HEK293 (cell line): Measurements from ENCODE around the gene TRAF2.

Experiments used
- CTCF ChIA-PET: fragments of 350-600 bp; formaldehyde crosslinking; extraction: SDS; loops from one replicate; lab custom pipeline; 2021; ENCODE audit warnings: antibody characterized with exemption; lab: Yijun Ruan, JAX
- POLR2A ChIA-PET: fragments of 300-600 bp; formaldehyde crosslinking; extraction: SDS; loops from one replicate; lab custom pipeline; 2020; ENCODE audit warnings: antibody characterized with exemption, inconsistent platforms; lab: Yijun Ruan, JAX
- H3K27ac ChIP-seq: fragments of 200-500 bp; sonication (Bioruptor generic); 2 replicates; pipeline ENCODE4 v1.5.1; 2014; ENCODE audit warnings: low read depth, low read length, control low read depth, inconsistent platforms; ENCODE audit errors: extremely low read depth
- H3K36me3 ChIP-seq, 2 experiments: fragments of 200-500 bp in 1 of 2; sonication (Bioruptor generic) in 1 of 2; 1 replicate in 1 of 2; 2 replicates in 1 of 2; pipeline ENCODE4 v1.5.1; 2014 to 2017; ENCODE audit warnings: inconsistent platforms in 2 of 2, low read length in 2 of 2; ENCODE audit not compliant: control insufficient read depth in 2 of 2, insufficient read depth in 1 of 2
- H3K4me1 ChIP-seq: fragments of 200-500 bp; sonication (Bioruptor generic); 2 replicates; pipeline ENCODE4 v1.5.1; 2014; ENCODE audit warnings: mild to moderate bottlenecking, low read length, inconsistent platforms; ENCODE audit not compliant: control insufficient read depth, insufficient read depth
- H3K4me3 ChIP-seq: 2 replicates; pipeline ENCODE4 v1.5.1; 2011; ENCODE audit warnings: low read depth, mild to moderate bottlenecking, control low read depth, low read length, moderate library complexity
- H3K9me3 ChIP-seq: fragments of 200-500 bp; sonication (Bioruptor generic); 2 replicates; pipeline ENCODE4 v1.5.1; 2014; ENCODE audit warnings: low read depth, low read length, inconsistent platforms; ENCODE audit not compliant: control insufficient read depth, insufficient read depth
- GLIS1 ChIP-seq: fragments of 450-650 bp; formaldehyde crosslinking; IDR thresholded peaks from 2 replicates; pipeline ENCODE4 v1.5.1; 2016; ENCODE audit warnings: missing biosample characterization, missing genetic modification characterization
- KLF16 ChIP-seq: fragments of 450-650 bp; formaldehyde crosslinking; IDR thresholded peaks from 2 replicates; pipeline ENCODE4 v1.5.1; 2017; ENCODE audit warnings: missing biosample characterization, missing genetic modification characterization
- PRDM4 ChIP-seq: fragments of 450-650 bp; formaldehyde crosslinking; IDR thresholded peaks from 2 replicates; pipeline ENCODE4 v1.5.1; 2017; ENCODE audit warnings: missing biosample characterization, missing genetic modification characterization
- SCRT2 ChIP-seq: fragments of 450-650 bp; formaldehyde crosslinking; IDR thresholded peaks from 2 replicates; pipeline ENCODE4 v1.5.1; 2016; ENCODE audit warnings: missing biosample characterization, missing genetic modification characterization
- SP3 ChIP-seq: fragments of 450-650 bp; formaldehyde crosslinking; IDR thresholded peaks from 2 replicates; pipeline ENCODE4 v1.5.1; 2016; ENCODE audit warnings: missing biosample characterization, missing genetic modification characterization
- ZBTB8A ChIP-seq: fragments of 450-650 bp; formaldehyde crosslinking; IDR thresholded peaks from 2 replicates; pipeline ENCODE4 v1.5.1; 2016; ENCODE audit warnings: missing biosample characterization, missing genetic modification characterization
- ZFP69B ChIP-seq: fragments of 450-650 bp; formaldehyde crosslinking; IDR thresholded peaks from 2 replicates; pipeline ENCODE4 v1.5.1; 2016; ENCODE audit warnings: missing biosample characterization, missing genetic modification characterization
- ZNF10 ChIP-seq: fragments of 450-650 bp; formaldehyde crosslinking; IDR thresholded peaks from 2 replicates; pipeline ENCODE4 v1.5.1; 2017; ENCODE audit warnings: missing biosample characterization, missing genetic modification characterization
- ZNF16 ChIP-seq: fragments of 450-650 bp; formaldehyde crosslinking; IDR thresholded peaks from 2 replicates; pipeline ENCODE4 v1.5.1; 2016; ENCODE audit warnings: low read depth, missing biosample characterization, missing genetic modification characterization
- ZNF239 ChIP-seq: fragments of 450-650 bp; formaldehyde crosslinking; IDR thresholded peaks from 2 replicates; pipeline ENCODE4 v1.5.1; 2016; ENCODE audit warnings: missing biosample characterization, missing genetic modification characterization
- ZNF280D ChIP-seq: fragments of 450-650 bp; formaldehyde crosslinking; IDR thresholded peaks from 2 replicates; pipeline ENCODE4 v1.5.1; 2016; ENCODE audit warnings: missing biosample characterization, missing genetic modification characterization
- ZNF513 ChIP-seq: fragments of 450-650 bp; IDR thresholded peaks from 2 replicates; pipeline ENCODE4 v1.5.1; 2018; ENCODE audit warnings: missing biosample characterization, missing genetic modification characterization
- ZNF585B ChIP-seq: fragments of 450-650 bp; formaldehyde crosslinking; IDR thresholded peaks from 2 replicates; pipeline ENCODE4 v1.5.1; 2016; ENCODE audit warnings: missing biosample characterization, missing genetic modification characterization
- ZNF629 ChIP-seq: fragments of 450-650 bp; formaldehyde crosslinking; IDR thresholded peaks from 2 replicates; pipeline ENCODE4 v1.5.1; 2017; ENCODE audit warnings: missing biosample characterization, missing genetic modification characterization
- ZNF660 ChIP-seq: fragments of 450-650 bp; IDR thresholded peaks from 2 replicates; pipeline ENCODE4 v1.5.1; 2018; ENCODE audit warnings: missing biosample characterization, mild to moderate bottlenecking, missing genetic modification characterization
- ZNF677 ChIP-seq: fragments of 450-650 bp; IDR thresholded peaks from 2 replicates; pipeline ENCODE4 v1.5.0; 2018; ENCODE audit warnings: missing biosample characterization, mild to moderate bottlenecking, missing genetic modification characterization, moderate library complexity
- ZNF692 ChIP-seq: fragments of 450-650 bp; formaldehyde crosslinking; IDR thresholded peaks from 2 replicates; pipeline ENCODE4 v1.5.1; 2016; ENCODE audit warnings: missing biosample characterization, missing genetic modification characterization
- ZNF701 ChIP-seq: fragments of 450-650 bp; formaldehyde crosslinking; IDR thresholded peaks from 2 replicates; pipeline ENCODE4 v1.5.1; 2016; ENCODE audit warnings: missing biosample characterization, missing genetic modification characterization
- ZNF707 ChIP-seq: fragments of 450-650 bp; formaldehyde crosslinking; IDR thresholded peaks from 2 replicates; pipeline ENCODE4 v1.5.1; 2016; ENCODE audit warnings: missing biosample characterization, missing genetic modification characterization
- ZNF837 ChIP-seq: fragments of 450-650 bp; formaldehyde crosslinking; IDR thresholded peaks from 2 replicates; pipeline ENCODE4 v1.5.1; 2016; ENCODE audit warnings: missing biosample characterization, missing genetic modification characterization
- TF ChIP-seq, protein P1 (sequence below): fragments of 450-650 bp; formaldehyde crosslinking; IDR thresholded peaks from 2 replicates; pipeline ENCODE4 v1.5.1; 2016; ENCODE audit warnings: missing biosample characterization, missing genetic modification characterization
- TF ChIP-seq, protein P2 (sequence below): fragments of 450-650 bp; formaldehyde crosslinking; IDR thresholded peaks from 2 replicates; pipeline ENCODE4 v1.5.1; 2016; ENCODE audit warnings: missing biosample characterization, missing genetic modification characterization

Gene TRAF2

GRCh38 chr9:136934277-136934676 is 48.0 kb downstream of the TRAF2 start (continued):
- TF ChIP-seq, protein P1, sequence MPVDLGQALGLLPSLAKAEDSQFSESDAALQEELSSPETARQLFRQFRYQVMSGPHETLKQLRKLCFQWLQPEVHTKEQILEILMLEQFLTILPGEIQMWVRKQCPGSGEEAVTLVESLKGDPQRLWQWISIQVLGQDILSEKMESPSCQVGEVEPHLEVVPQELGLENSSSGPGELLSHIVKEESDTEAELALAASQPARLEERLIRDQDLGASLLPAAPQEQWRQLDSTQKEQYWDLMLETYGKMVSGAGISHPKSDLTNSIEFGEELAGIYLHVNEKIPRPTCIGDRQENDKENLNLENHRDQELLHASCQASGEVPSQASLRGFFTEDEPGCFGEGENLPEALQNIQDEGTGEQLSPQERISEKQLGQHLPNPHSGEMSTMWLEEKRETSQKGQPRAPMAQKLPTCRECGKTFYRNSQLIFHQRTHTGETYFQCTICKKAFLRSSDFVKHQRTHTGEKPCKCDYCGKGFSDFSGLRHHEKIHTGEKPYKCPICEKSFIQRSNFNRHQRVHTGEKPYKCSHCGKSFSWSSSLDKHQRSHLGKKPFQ (tag by site-specific recombination): no peak

GRCh38 chr9:136935651-136936050 is 49.3 kb downstream of the TRAF2 start:
- ChIA-PET CTCF (interaction anchor here (1.2 kb wide), 1 partner anchor 8 kb away, joined by 3 read pairs; no protein-coding TSS in a partner anchor), POLR2A (interaction anchor here (0.7 kb wide), 1 partner anchor 96 kb away, joined by 4 read pairs; no protein-coding TSS in a partner anchor)
- Histone ChIP-seq H3K9me3 (no peaks in the 10 kb centered on the region), H3K4me1 (no peaks in the 10 kb centered on the region), H3K27ac (no peak overlapping the region), H3K4me3 (no peak overlapping the region), H3K36me3 (peaks cover 0 to 25% of the 10 kb centered on the region in 2 experiments; a peak in 2 of 3 replicates)
- no peak for TF ChIP-seq ZNF707 (tag by site-specific recombination)
- no peak for TF ChIP-seq ZNF513 (tag by site-specific recombination)
- no peak for TF ChIP-seq ZNF629 (tag by site-specific recombination)
- no peak for TF ChIP-seq ZBTB8A
- no peak for TF ChIP-seq ZNF692 (tag by site-specific recombination)
- TF ChIP-seq SP3: no peak
- no peak for TF ChIP-seq ZFP69B (tag by site-specific recombination)
- TF ChIP-seq ZNF837 (tag by site-specific recombination): no peak
- TF ChIP-seq ZNF10 (tag by site-specific recombination): no peak
- no peak for TF ChIP-seq ZNF660 (tag by site-specific recombination)
- TF ChIP-seq, protein P2, sequence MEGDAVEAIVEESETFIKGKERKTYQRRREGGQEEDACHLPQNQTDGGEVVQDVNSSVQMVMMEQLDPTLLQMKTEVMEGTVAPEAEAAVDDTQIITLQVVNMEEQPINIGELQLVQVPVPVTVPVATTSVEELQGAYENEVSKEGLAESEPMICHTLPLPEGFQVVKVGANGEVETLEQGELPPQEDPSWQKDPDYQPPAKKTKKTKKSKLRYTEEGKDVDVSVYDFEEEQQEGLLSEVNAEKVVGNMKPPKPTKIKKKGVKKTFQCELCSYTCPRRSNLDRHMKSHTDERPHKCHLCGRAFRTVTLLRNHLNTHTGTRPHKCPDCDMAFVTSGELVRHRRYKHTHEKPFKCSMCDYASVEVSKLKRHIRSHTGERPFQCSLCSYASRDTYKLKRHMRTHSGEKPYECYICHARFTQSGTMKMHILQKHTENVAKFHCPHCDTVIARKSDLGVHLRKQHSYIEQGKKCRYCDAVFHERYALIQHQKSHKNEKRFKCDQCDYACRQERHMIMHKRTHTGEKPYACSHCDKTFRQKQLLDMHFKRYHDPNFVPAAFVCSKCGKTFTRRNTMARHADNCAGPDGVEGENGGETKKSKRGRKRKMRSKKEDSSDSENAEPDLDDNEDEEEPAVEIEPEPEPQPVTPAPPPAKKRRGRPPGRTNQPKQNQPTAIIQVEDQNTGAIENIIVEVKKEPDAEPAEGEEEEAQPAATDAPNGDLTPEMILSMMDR (tag by site-specific recombination): no peak

- CTCF ChIA-PET: interaction anchor here (0.7 to 1.1 kb wide), 3 partner anchors 8 to 98 kb away, joined by 3 read pairs; partner anchors contain the start of gene C8G
- Histone ChIP-seq H3K4me3 (no peak overlapping the region), H3K9me3 (no peaks in the 10 kb centered on the region), H3K36me3 (peaks cover 0 to 36% of the 10 kb centered on the region in 2 experiments; a peak in 1 of 3 replicates), H3K4me1 (no peaks in the 10 kb centered on the region), H3K27ac (no peak overlapping the region)
- POLR2A ChIA-PET: interaction anchor here (0.6 to 1.4 kb wide), 2 partner anchors 9 to 41 kb away, joined by 4 to 5 read pairs; no protein-coding TSS in a partner anchor
- no peak for TF ChIP-seq PRDM4 (tag by site-specific recombination)
- TF ChIP-seq KLF16: no peak
- no peak for TF ChIP-seq SCRT2 (tag by site-specific recombination)
- no peak for TF ChIP-seq ZNF16 (tag by site-specific recombination)
- no peak for TF ChIP-seq ZNF677 (tag by site-specific recombination)
- TF ChIP-seq ZNF585B (tag by site-specific recombination): no peak
- no peak for TF ChIP-seq ZNF701 (tag by site-specific recombination)
- no peak for TF ChIP-seq GLIS1 (tag by site-specific recombination)
- TF ChIP-seq ZNF280D (tag by site-specific recombination): no peak
- no peak for TF ChIP-seq ZNF239 (tag by site-specific recombination)
Measured at GRCh38 chr9:136936645-136937170, 50.4 kb downstream of the TRAF2 start.
